SKM-1 (cell line): Measurements from ENCODE around the gene C8G.
A peak's percentile ranks its signal among the peaks of the same experiment; 100 is the strongest.

Source experiments
- DNase-seq: peaks from one replicate; lab custom pipeline; 2025; ENCODE audit not compliant: unreplicated experiment; lab: John Stamatoyannopoulos, UW

The C8G gene

GRCh38 chr9:136980669-136981478 is 35.8 kb downstream of the C8G start:
- no peak for DNase-seq

- no peak for DNase-seq
Observed at GRCh38 chr9:136981588-136982231, 36.7 kb downstream of the C8G start.

- DNase-seq, result no peak
Observed at GRCh38 chr9:136982232-136983051, 37.4 kb downstream of the C8G start, which contains the start of gene LCNL1. Gene LCNL1 (plus strand): TSS chr9:136982993. CDS start chr9:136983587, 594 bp downstream.

- no peak for DNase-seq
Observed at GRCh38 chr9:136983167-136983566, 38.1 kb downstream of the C8G start.

GRCh38 chr9:136983656-136984314 is 38.7 kb downstream of the C8G start:
- DNase-seq, result no peak

- no peak for DNase-seq
Observed at GRCh38 chr9:136984464-136985026, 39.5 kb downstream of the C8G start.

- no peak for DNase-seq
Observed at GRCh38 chr9:136985027-136985602, 40.1 kb downstream of the C8G start.

GRCh38 chr9:136985853-136986252 is 40.8 kb downstream of the C8G start:
- no peak for DNase-seq

- no peak for DNase-seq
Observed at GRCh38 chr9:136988872-136989271, 43.8 kb downstream of the C8G start.

GRCh38 chr9:136990242-136990911 is 45.3 kb downstream of the C8G start:
- DNase-seq, result no peak

GRCh38 chr9:136991993-136992818 is 47.2 kb downstream of the C8G start, which contains the start of gene PAXX:
Gene PAXX (plus strand): TSS chr9:136992422. CDS start chr9:136992444, 22 bp downstream.
- DNase-seq, result peak; percentile 85

GRCh38 chr9:136992819-136993369 is 47.9 kb downstream of the C8G start:
- DNase-seq, result no peak

- DNase-seq, result no peak
Observed at GRCh38 chr9:136994180-136994887, 49.3 kb downstream of the C8G start.

- DNase-seq, result no peak
Observed at GRCh38 chr9:136994888-136995230, 49.8 kb downstream of the C8G start.

GRCh38 chr9:136995362-136995761 is 50.3 kb downstream of the C8G start:
- no peak for DNase-seq

GRCh38 chr9:136995772-136996311 is 50.8 kb downstream of the C8G start:
- DNase-seq, result no peak
